ENCODE results near the gene HYCC1. TPM values are rescaled to one million over a fixed set of nuclear protein-coding genes. Genes with fewer than 3 reads are reported as not detected.

The HYCC1 gene
- total RNA-seq, 1 donor from 2014 or later, result 93.8 TPM

- H3K9me3 Mint-ChIP-seq (ENCODE audit: unreplicated experiment), result no peaks in the 10 kb centered on the region
- TF ChIP-seq CTCF (IDR thresholded peaks at IDR 0.05; ENCODE audit: unreplicated experiment), result no peak
- peaks cover 44% of the 10 kb centered on the region for H3K4me1 Mint-ChIP-seq (ENCODE audit: unreplicated experiment)
- H3K27ac Mint-ChIP-seq (ENCODE audit: unreplicated experiment), result no peak overlapping the region
- peak overlapping the region; percentile 99 for H3K4me3 Mint-ChIP-seq (ENCODE audit: unreplicated experiment)
- H3K36me3 Mint-ChIP-seq (ENCODE audit: low read depth, unreplicated experiment), result no peaks in the 10 kb centered on the region
- DNase-seq (ENCODE audit: low spot score), result no peak
- peaks cover 8% of the 10 kb centered on the region for H3K27me3 Mint-ChIP-seq (ENCODE audit: unreplicated experiment)
Measured at GRCh38 chr7:23014681-23015080, 751 bp upstream of the HYCC1 start.

- Mint-ChIP-seq H3K9me3 (ENCODE audit: unreplicated experiment) (no peaks in the 10 kb centered on the region), H3K36me3 (ENCODE audit: low read depth, unreplicated experiment) (no peaks in the 10 kb centered on the region), H3K4me1 (ENCODE audit: unreplicated experiment) (peaks cover 34% of the 10 kb centered on the region), H3K27ac (ENCODE audit: unreplicated experiment) (no peak overlapping the region), H3K4me3 (ENCODE audit: unreplicated experiment) (no peak overlapping the region), H3K27me3 (ENCODE audit: unreplicated experiment) (peaks cover 8% of the 10 kb centered on the region)
- no peak for TF ChIP-seq CTCF (IDR thresholded peaks at IDR 0.05; ENCODE audit: unreplicated experiment)
- DNase-seq (ENCODE audit: low spot score), result peak; percentile 56
Measured at GRCh38 chr7:23012908-23013714, 819 bp downstream of the HYCC1 start.

- Mint-ChIP-seq H3K27me3 (ENCODE audit: unreplicated experiment) (peaks cover 8% of the 10 kb centered on the region), H3K27ac (ENCODE audit: unreplicated experiment) (no peak overlapping the region), H3K4me1 (ENCODE audit: unreplicated experiment) (peaks cover 25% of the 10 kb centered on the region), H3K9me3 (ENCODE audit: unreplicated experiment) (no peaks in the 10 kb centered on the region), H3K4me3 (ENCODE audit: unreplicated experiment) (no peak overlapping the region), H3K36me3 (ENCODE audit: low read depth, unreplicated experiment) (no peaks in the 10 kb centered on the region)
- no peak for DNase-seq (ENCODE audit: low spot score)
- TF ChIP-seq CTCF (IDR thresholded peaks at IDR 0.05; ENCODE audit: unreplicated experiment), result no peak
Measured at GRCh38 chr7:23012186-23012585, 1.7 kb downstream of the HYCC1 start.

GRCh38 chr7:23011222-23011924 is 2.6 kb downstream of the HYCC1 start:
- TF ChIP-seq CTCF (IDR thresholded peaks at IDR 0.05; ENCODE audit: unreplicated experiment), result no peak
- H3K36me3 Mint-ChIP-seq (ENCODE audit: low read depth, unreplicated experiment), result no peaks in the 10 kb centered on the region
- H3K4me1 Mint-ChIP-seq (ENCODE audit: unreplicated experiment), result peaks cover 18% of the 10 kb centered on the region
- no peak overlapping the region for H3K27ac Mint-ChIP-seq (ENCODE audit: unreplicated experiment)
- no peak overlapping the region for H3K4me3 Mint-ChIP-seq (ENCODE audit: unreplicated experiment)
- H3K27me3 Mint-ChIP-seq (ENCODE audit: unreplicated experiment), result peaks cover 6% of the 10 kb centered on the region
- no peaks in the 10 kb centered on the region for H3K9me3 Mint-ChIP-seq (ENCODE audit: unreplicated experiment)
- DNase-seq (ENCODE audit: low spot score), result no peak

- H3K27ac Mint-ChIP-seq (ENCODE audit: unreplicated experiment), result no peak overlapping the region
Measured at GRCh38 chr7:23009303-23009702, 4.6 kb downstream of the HYCC1 start.

More at GRCh38 chr7:23009303-23009702, 4.6 kb downstream of the HYCC1 start:
- no peak for DNase-seq (ENCODE audit: low spot score)
- no peak for TF ChIP-seq CTCF (IDR thresholded peaks at IDR 0.05; ENCODE audit: unreplicated experiment)
- H3K27me3 Mint-ChIP-seq (ENCODE audit: unreplicated experiment), result peaks cover 3% of the 10 kb centered on the region
- H3K4me3 Mint-ChIP-seq (ENCODE audit: unreplicated experiment), result no peak overlapping the region
- peaks cover 5% of the 10 kb centered on the region for H3K4me1 Mint-ChIP-seq (ENCODE audit: unreplicated experiment)
- no peaks in the 10 kb centered on the region for H3K9me3 Mint-ChIP-seq (ENCODE audit: unreplicated experiment)
- H3K36me3 Mint-ChIP-seq (ENCODE audit: low read depth, unreplicated experiment), result no peaks in the 10 kb centered on the region

All from endothelial cell (in vitro differentiated cells).